ENCODE measurements around the gene TNKS2.

GRCh38 chr10:91864099-91864498 lies 65.9 kb downstream of the TNKS2 start:
- TF ChIP-seq CTCF (IDR thresholded peaks at IDR 0.05) = no peak
- no peak for TF ChIP-seq POLR2A (IDR thresholded peaks at IDR 0.05)

Data from prostate gland (tissue), 2 donors.